Parathyroid adenoma (tissue), 2 donors: ENCODE results near the gene LIPH.
"Not testable (repeated sequence)": the region's sequence is repeated elsewhere in the genome, so short reads cannot be mapped to it uniquely, and the experiment has no call there.

ENCODE experiments used
- H2AFZ ChIP-seq: fragments of 300-600 bp; sonication (generic); one replicate; pipeline ENCODE4 v1.7.0; 2017; ENCODE audit warnings: antibody characterized with exemption, mild to moderate bottlenecking
- H3K27ac ChIP-seq: fragments of 300-600 bp; sonication (generic); one replicate; pipeline ENCODE4 v1.7.0; 2017
- H3K27me3 ChIP-seq: fragments of 300-600 bp; sonication (generic); one replicate; pipeline ENCODE4 v1.7.0; 2017; ENCODE audit warnings: low read length; ENCODE audit not compliant: control insufficient read depth, insufficient read depth
- H3K36me3 ChIP-seq: fragments of 300-600 bp; sonication (generic); one replicate; pipeline ENCODE4 v1.7.0; 2017; ENCODE audit warnings: low read length; ENCODE audit not compliant: control insufficient read depth, insufficient read depth
- H3K4me1 ChIP-seq: fragments of 300-600 bp; sonication (generic); one replicate; pipeline ENCODE4 v1.7.0; 2017; ENCODE audit warnings: control low read depth
- H3K4me2 ChIP-seq: fragments of 300-600 bp; sonication (generic); one replicate; pipeline ENCODE4 v1.7.0; 2017; ENCODE audit warnings: low read length
- H3K4me3 ChIP-seq: fragments of 300-600 bp; sonication (generic); one replicate; pipeline ENCODE4 v1.7.0; 2017; ENCODE audit warnings: low read depth, low read length
- H3K79me2 ChIP-seq: fragments of 300-600 bp; sonication (generic); one replicate; pipeline ENCODE4 v1.7.0; 2017; ENCODE audit warnings: control low read depth
- H3K9ac ChIP-seq: fragments of 300-600 bp; sonication (generic); one replicate; pipeline ENCODE4 v1.7.0; 2017; ENCODE audit warnings: mild to moderate bottlenecking
- H3K9me3 ChIP-seq: fragments of 300-600 bp; sonication (generic); one replicate; pipeline ENCODE4 v1.7.0; 2017; ENCODE audit warnings: low read length; ENCODE audit not compliant: control insufficient read depth
- CTCF ChIP-seq: fragments of 300-600 bp; sonication (generic); IDR thresholded peaks from one replicate; pipeline ENCODE4 v1.7.0; 2017; ENCODE audit warnings: antibody characterized with exemption, mild to moderate bottlenecking
- donor health status: primary hyperparathyroidism.

The LIPH gene

GRCh38 chr3:185582236-185582635, 29.8 kb upstream of the LIPH start:
- Histone ChIP-seq H3K4me2 (no peak overlapping the region), H3K79me2 (peaks cover 11% of the 10 kb centered on the region), H3K9ac (no peak overlapping the region), H3K4me3 (no peak overlapping the region), H3K36me3 (no peaks in the 10 kb centered on the region), H2AFZ (no peak overlapping the region), H3K27ac (no peak overlapping the region), H3K27me3 (no peaks in the 10 kb centered on the region), H3K4me1 (peaks cover 4% of the 10 kb centered on the region), H3K9me3 (no peaks in the 10 kb centered on the region)
- no peak for TF ChIP-seq CTCF

- not testable (repeated sequence) for H3K9ac ChIP-seq, H2AFZ ChIP-seq, H3K27me3 ChIP-seq, H3K27ac ChIP-seq, H3K36me3 ChIP-seq, H3K79me2 ChIP-seq, H3K4me2 ChIP-seq, H3K9me3 ChIP-seq, H3K4me1 ChIP-seq, H3K4me3 ChIP-seq
- peak; percentile 64 for TF ChIP-seq CTCF
Measured at GRCh38 chr3:185575108-185575869, 22.9 kb upstream of the LIPH start.

- no peak for TF ChIP-seq CTCF
- Histone ChIP-seq H3K27ac (no peak overlapping the region), H2AFZ (no peak overlapping the region), H3K4me2 (no peak overlapping the region), H3K9ac (no peak overlapping the region), H3K36me3 (no peaks in the 10 kb centered on the region), H3K4me1 (no peaks in the 10 kb centered on the region), H3K9me3 (no peaks in the 10 kb centered on the region), H3K79me2 (no peaks in the 10 kb centered on the region), H3K27me3 (no peaks in the 10 kb centered on the region), H3K4me3 (no peak overlapping the region)
Measured at GRCh38 chr3:185572183-185572582, 19.8 kb upstream of the LIPH start.

- no peak overlapping the region for H3K27ac ChIP-seq
- H3K9ac ChIP-seq = no peak overlapping the region
- H3K4me3 ChIP-seq = no peak overlapping the region
- H3K4me2 ChIP-seq = no peak overlapping the region
- H3K27me3 ChIP-seq = no peaks in the 10 kb centered on the region
- H3K79me2 ChIP-seq = no peaks in the 10 kb centered on the region
- H3K36me3 ChIP-seq = no peaks in the 10 kb centered on the region
- H3K9me3 ChIP-seq = no peaks in the 10 kb centered on the region
- no peak overlapping the region for H2AFZ ChIP-seq
- H3K4me1 ChIP-seq = no peaks in the 10 kb centered on the region
- no peak for TF ChIP-seq CTCF
Measured at GRCh38 chr3:185561958-185562357, 9.6 kb upstream of the LIPH start.

- no peak overlapping the region for H3K27ac ChIP-seq
- no peaks in the 10 kb centered on the region for H3K9me3 ChIP-seq
- no peak overlapping the region for H2AFZ ChIP-seq
- no peak overlapping the region for H3K9ac ChIP-seq
- no peaks in the 10 kb centered on the region for H3K36me3 ChIP-seq
- no peaks in the 10 kb centered on the region for H3K79me2 ChIP-seq
- no peak overlapping the region for H3K4me3 ChIP-seq
- H3K27me3 ChIP-seq = no peaks in the 10 kb centered on the region
- H3K4me2 ChIP-seq = no peak overlapping the region
- TF ChIP-seq CTCF = no peak
- no peaks in the 10 kb centered on the region for H3K4me1 ChIP-seq
Measured at GRCh38 chr3:185561374-185561943, 9.1 kb upstream of the LIPH start.
